ENCODE measurements around the gene PPP6R2. TPM values are rescaled to one million over a fixed set of nuclear protein-coding genes. Genes with fewer than 3 reads are reported as not detected.

Gene PPP6R2
- total RNA-seq, 6 experiments from 2014 or later = 38.3 to 80.3 (median 54.4) TPM

GRCh38 chr22:50464451-50464850, 121.3 kb downstream of the PPP6R2 start:
- H3K27ac ChIP-seq = no peak overlapping the region
- DNase-seq = no peak
- intact Hi-C loops (cut with DNase I) = no loop called here
- TF ChIP-seq POLR2A (IDR thresholded peaks at IDR 0.05) (no peak), CTCF (IDR thresholded peaks at IDR 0.05) (no peak)
- H3K4me3 ChIP-seq = no peak overlapping the region
- ATAC-seq = no peak
- H3K27me3 ChIP-seq = no peaks in the 10 kb centered on the region
- no peaks in the 10 kb centered on the region for H3K4me1 ChIP-seq
- WGBS (ENCODE audit: insufficient coverage, low coverage, low lambda C conversion rate, missing lambda C conversion rate) = 0% methylated on average over 1 of the region's 24 CpGs
- no peaks in the 10 kb centered on the region for H3K9me3 ChIP-seq
- H3K36me3 ChIP-seq = peaks cover 4 to 76% (median 48%) of the 10 kb centered on the region in 4 donors

GRCh38 chr22:50465066-50465930, 122.2 kb downstream of the PPP6R2 start:
- Histone ChIP-seq H3K27me3 (no peaks in the 10 kb centered on the region), H3K36me3 (peaks cover 4 to 72% (median 45%) of the 10 kb centered on the region in 4 donors), H3K4me3 (no peak overlapping the region), H3K9me3 (no peaks in the 10 kb centered on the region), H3K27ac (no peak overlapping the region), H3K4me1 (no peaks in the 10 kb centered on the region)
- TF ChIP-seq CTCF (IDR thresholded peaks at IDR 0.05) = no peak
- TF ChIP-seq POLR2A (IDR thresholded peaks at IDR 0.05) = no peak
- WGBS (ENCODE audit: insufficient coverage, low coverage, low lambda C conversion rate, missing lambda C conversion rate) = 73% methylated on average over 10 of the region's 30 CpGs
- DNase-seq (no peak), ATAC-seq (no peak)
- intact Hi-C loops (cut with DNase I) = no loop called here

GRCh38 chr22:50467341-50467740, 124.2 kb downstream of the PPP6R2 start:
- ATAC-seq (no peak), DNase-seq (no peak)
- Histone ChIP-seq H3K4me3 (no peak overlapping the region), H3K27ac (no peak overlapping the region), H3K9me3 (no peaks in the 10 kb centered on the region), H3K36me3 (peaks cover 0 to 53% (median 32%) of the 10 kb centered on the region in 4 donors), H3K27me3 (no peaks in the 10 kb centered on the region), H3K4me1 (no peaks in the 10 kb centered on the region)
- intact Hi-C loops (cut with DNase I) = no loop called here
- TF ChIP-seq CTCF (IDR thresholded peaks at IDR 0.05) = no peak
- TF ChIP-seq POLR2A (IDR thresholded peaks at IDR 0.05) = no peak
- 80% methylated on average over 1 of the region's 24 CpGs for WGBS (ENCODE audit: insufficient coverage, low coverage, low lambda C conversion rate, missing lambda C conversion rate)

- no peaks in the 10 kb centered on the region for H3K4me1 ChIP-seq
- no peak for ATAC-seq
- intact Hi-C loops (cut with DNase I) = no loop called here
- H3K9me3 ChIP-seq = no peaks in the 10 kb centered on the region
- 92% methylated on average over 2 of the region's 22 CpGs for WGBS (ENCODE audit: insufficient coverage, low coverage, low lambda C conversion rate, missing lambda C conversion rate)
- no peak for DNase-seq
- no peaks in the 10 kb centered on the region for H3K27me3 ChIP-seq
- TF ChIP-seq CTCF (IDR thresholded peaks at IDR 0.05) = no peak
- TF ChIP-seq POLR2A (IDR thresholded peaks at IDR 0.05) = no peak
- H3K4me3 ChIP-seq = no peak overlapping the region
- H3K36me3 ChIP-seq = peaks cover 0 to 48% (median 28%) of the 10 kb centered on the region in 4 donors
- H3K27ac ChIP-seq = no peak overlapping the region
Observed at GRCh38 chr22:50467773-50468440, 124.8 kb downstream of the PPP6R2 start.
